Neural cell (in vitro differentiated cells): ENCODE results near the gene RGS19.

Source experiments
- CTCF ChIP-seq: fragments of 450-650 bp; IDR thresholded peaks from 2 replicates; pipeline ENCODE4 v1.5.1; 2014; ENCODE audit warnings: antibody characterized with exemption, mild to moderate bottlenecking, moderate library complexity; ENCODE audit not compliant: poor library complexity, severe bottlenecking
- EP300 ChIP-seq: fragments of 450-650 bp; conservative IDR thresholded peaks from 2 replicates; pipeline ENCODE4 v1.6.1; 2014; ENCODE audit warnings: antibody characterized with exemption, mild to moderate bottlenecking, moderate library complexity; ENCODE audit not compliant: poor library complexity, severe bottlenecking
- POLR2AphosphoS5 ChIP-seq: IDR thresholded peaks from 2 replicates; pipeline ENCODE4 v1.6.1; 2012

DNA sequence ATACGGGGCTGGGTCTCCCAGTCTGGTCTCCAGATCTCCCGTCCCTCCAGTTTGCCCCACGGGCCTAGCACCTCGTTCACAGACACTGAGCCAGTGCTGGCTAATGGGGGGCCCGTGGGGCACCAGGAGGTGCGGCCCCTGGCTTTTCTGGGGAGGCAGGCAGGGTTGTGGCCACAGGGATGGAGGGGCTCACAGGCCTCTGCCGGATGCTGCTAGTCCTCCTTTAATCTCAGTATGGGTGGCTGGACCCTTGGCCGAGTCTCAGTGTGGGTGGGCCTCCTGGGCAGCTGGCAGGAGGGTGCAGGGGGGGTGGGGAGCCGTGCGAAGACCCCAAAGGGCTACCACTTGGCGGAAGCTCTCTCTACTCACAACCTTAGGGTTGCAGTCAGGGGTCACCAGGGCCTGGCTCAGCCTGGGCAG, 28.3 kb downstream of the RGS19 start:
- TF ChIP-seq POLR2AphosphoS5 (no peak), EP300 (no peak), CTCF (no peak)
